ENCODE measurements around the gene LARP1B. TPM values are rescaled to one million over a fixed set of nuclear protein-coding genes. Genes with fewer than 3 reads are reported as not detected.

LARP1B gene
- total RNA-seq, 1 donor from 2014 or later: 19.4 TPM

DNA sequence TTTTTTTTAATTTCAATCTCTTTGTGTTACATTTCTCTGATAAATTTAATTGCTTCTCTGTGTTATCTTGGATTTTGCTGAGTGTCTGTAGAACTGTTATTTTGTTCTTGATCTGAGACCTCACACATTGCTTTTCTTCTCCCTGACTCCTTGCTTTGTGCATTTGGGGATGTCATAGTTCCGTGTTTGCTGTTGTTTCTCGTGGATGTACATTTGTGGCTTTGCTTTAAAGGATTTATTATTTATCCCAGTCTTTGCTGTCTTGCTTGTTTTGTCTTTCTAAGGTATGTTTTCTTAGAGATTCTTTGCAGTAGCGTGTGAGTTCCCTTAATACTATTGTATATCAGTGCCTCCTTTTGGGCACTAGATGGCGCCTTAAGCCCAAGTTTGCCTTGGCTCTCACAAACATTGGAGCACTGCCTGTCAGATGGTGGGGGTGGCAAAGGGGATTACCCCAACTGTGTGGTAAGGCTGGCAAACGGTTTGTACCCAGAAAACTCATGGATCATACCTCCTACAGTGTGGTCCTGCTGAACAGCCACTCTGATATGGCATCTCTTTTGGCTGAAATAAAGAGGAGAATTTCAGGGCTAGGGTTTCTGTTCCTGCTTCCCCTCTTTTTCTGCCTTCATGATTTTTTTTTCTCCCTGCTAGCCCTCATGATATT is 130.1 kb downstream of the LARP1B start:
- Histone ChIP-seq H3K27me3 (no peaks in the 10 kb centered on the region), H3K9me3 (no peaks in the 10 kb centered on the region), H3K4me1 (no peaks in the 10 kb centered on the region), H3K36me3 (no peaks in the 10 kb centered on the region), H3K4me3 (no peak overlapping the region), H3K27ac (no peak overlapping the region)
- TF ChIP-seq POLR2AphosphoS5 (IDR thresholded peaks at IDR 0.05; ENCODE audit: insufficient read depth in 1 of 2, low read depth in 1 of 2): no peak
- TF ChIP-seq, protein P1, sequence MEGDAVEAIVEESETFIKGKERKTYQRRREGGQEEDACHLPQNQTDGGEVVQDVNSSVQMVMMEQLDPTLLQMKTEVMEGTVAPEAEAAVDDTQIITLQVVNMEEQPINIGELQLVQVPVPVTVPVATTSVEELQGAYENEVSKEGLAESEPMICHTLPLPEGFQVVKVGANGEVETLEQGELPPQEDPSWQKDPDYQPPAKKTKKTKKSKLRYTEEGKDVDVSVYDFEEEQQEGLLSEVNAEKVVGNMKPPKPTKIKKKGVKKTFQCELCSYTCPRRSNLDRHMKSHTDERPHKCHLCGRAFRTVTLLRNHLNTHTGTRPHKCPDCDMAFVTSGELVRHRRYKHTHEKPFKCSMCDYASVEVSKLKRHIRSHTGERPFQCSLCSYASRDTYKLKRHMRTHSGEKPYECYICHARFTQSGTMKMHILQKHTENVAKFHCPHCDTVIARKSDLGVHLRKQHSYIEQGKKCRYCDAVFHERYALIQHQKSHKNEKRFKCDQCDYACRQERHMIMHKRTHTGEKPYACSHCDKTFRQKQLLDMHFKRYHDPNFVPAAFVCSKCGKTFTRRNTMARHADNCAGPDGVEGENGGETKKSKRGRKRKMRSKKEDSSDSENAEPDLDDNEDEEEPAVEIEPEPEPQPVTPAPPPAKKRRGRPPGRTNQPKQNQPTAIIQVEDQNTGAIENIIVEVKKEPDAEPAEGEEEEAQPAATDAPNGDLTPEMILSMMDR (IDR thresholded peaks at IDR 0.05): peak; percentile 54 to 74 (median 65)
- intact Hi-C loops (cut with DNase I): loop anchor here (5.0 kb wide), 1 partner anchor 676 kb away; no protein-coding TSS in a partner anchor
- DNase-seq (ENCODE audit: extremely low spot score in 2 of 2): no peak

DNA sequence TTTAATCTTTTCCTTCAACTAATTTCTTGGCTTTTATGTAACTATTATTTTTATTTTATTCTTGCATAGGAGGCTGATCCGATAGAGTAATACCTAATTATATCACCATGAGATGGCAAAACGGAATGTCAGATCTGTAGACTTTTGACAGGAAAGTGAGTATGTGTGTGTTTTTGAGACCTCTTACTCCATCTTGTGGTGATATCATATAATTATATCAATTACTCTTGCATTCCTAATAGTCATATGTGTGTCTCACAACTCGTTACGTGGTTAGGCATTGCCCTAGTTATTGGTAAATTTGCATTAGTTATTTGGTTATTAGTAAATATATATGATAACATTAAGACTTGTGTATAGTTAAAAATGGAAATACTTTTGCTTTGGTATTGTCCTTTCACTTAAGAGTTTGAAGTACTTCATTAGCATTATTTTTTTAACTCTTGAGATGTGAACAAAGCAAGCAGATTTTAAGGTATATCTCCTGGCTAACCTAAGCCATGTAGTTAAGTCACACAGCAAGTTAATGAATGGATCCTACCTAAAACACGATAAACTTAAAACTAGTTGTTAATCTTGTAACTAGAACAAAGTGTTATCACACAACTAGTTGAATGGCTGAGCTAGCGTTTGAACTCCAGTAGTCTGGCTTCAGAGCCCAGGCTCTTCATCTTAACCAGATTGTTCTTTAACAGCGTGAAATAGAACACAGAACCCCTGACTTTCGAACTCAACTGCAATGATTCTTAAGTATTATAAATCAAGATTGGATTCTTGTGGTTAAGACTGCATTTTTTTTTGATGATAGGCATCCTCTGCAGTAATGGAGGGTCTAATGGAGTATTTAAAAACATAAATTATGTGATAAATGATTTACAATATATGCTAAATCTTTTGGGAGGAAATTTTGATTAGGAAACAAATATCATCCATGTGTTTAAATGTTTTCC is 159.4 kb downstream of the LARP1B start:
- intact Hi-C loops (cut with DNase I): no loop called here
- TF ChIP-seq POLR2A (IDR thresholded peaks at IDR 0.05) (no peak), POLR2AphosphoS5 (IDR thresholded peaks at IDR 0.05; ENCODE audit: insufficient read depth in 1 of 2, low read depth in 1 of 2) (no peak)
- TF ChIP-seq, protein P1 (IDR thresholded peaks at IDR 0.05): no peak

DNA sequence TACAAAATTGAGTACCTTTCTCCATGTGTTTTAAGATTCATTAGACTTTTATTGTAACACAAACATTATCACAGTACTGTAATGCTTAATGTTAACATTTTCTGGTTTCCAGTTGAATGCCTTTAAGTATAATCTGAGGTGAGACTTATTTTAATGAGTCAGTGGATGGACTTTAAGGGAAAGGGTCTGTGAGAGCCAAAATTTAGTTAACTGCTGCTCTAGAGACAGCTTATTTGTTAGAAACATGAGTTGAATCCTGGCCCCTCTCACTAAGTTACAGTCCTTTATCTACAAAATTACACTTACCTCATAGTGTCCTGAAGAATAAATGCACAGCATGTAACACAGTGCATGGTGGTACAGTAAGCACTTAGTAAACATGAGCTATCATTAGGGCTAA is 160.5 kb downstream of the LARP1B start:
- Histone ChIP-seq H3K36me3 (no peaks in the 10 kb centered on the region), H3K4me1 (no peaks in the 10 kb centered on the region), H3K27ac (no peak overlapping the region), H3K9me3 (no peaks in the 10 kb centered on the region), H3K27me3 (no peaks in the 10 kb centered on the region), H3K4me3 (no peak overlapping the region)
- no peak for DNase-seq (ENCODE audit: extremely low spot score in 2 of 2)
- intact Hi-C loops (cut with DNase I): no loop called here
- no peak for TF ChIP-seq POLR2AphosphoS5 (IDR thresholded peaks at IDR 0.05; ENCODE audit: insufficient read depth in 1 of 2, low read depth in 1 of 2)
- no peak for TF ChIP-seq POLR2A (IDR thresholded peaks at IDR 0.05)
- TF ChIP-seq, protein P1 (IDR thresholded peaks at IDR 0.05): no peak

More for the DNA sequence above, 159.4 kb downstream of the LARP1B start:
- no peaks in the 10 kb centered on the region for H3K4me1 ChIP-seq
- DNase-seq (ENCODE audit: extremely low spot score in 2 of 2): no peak
- no peaks in the 10 kb centered on the region for H3K27me3 ChIP-seq
- no peaks in the 10 kb centered on the region for H3K36me3 ChIP-seq
- H3K9me3 ChIP-seq: no peaks in the 10 kb centered on the region
- H3K27ac ChIP-seq: no peak overlapping the region
- H3K4me3 ChIP-seq: no peak overlapping the region

DNA sequence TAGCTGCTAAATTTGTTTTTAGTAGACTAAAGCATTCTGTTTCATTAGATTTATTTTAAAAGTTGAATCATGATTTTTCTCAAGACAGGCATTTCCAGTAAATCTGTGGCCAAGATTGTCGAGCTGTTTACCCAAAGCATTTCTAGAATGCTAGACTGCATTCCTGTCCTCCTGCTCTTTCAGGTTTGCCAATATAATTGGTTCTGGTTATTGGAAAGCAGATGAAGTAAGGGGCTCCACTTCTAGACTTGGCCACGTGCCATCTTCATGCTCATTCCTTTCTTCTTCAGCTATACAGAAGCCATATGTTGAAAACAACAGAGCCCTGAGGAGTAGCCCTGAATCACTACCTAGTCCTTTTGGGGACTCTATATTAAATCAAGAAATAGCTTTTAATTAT is 164.0 kb downstream of the LARP1B start:
- Histone ChIP-seq H3K27ac (no peak overlapping the region), H3K36me3 (no peaks in the 10 kb centered on the region), H3K4me1 (peaks cover 6% of the 10 kb centered on the region), H3K4me3 (no peak overlapping the region), H3K9me3 (no peaks in the 10 kb centered on the region), H3K27me3 (no peaks in the 10 kb centered on the region)
- intact Hi-C loops (cut with DNase I): no loop called here
- TF ChIP-seq POLR2AphosphoS5 (IDR thresholded peaks at IDR 0.05; ENCODE audit: insufficient read depth in 1 of 2, low read depth in 1 of 2) (no peak), POLR2A (IDR thresholded peaks at IDR 0.05) (no peak)
- TF ChIP-seq, protein P1 (IDR thresholded peaks at IDR 0.05): no peak
- DNase-seq (ENCODE audit: extremely low spot score in 2 of 2): no peak
